HepG2 (cell line): ENCODE measurements around the gene TBL3. TPM values are rescaled to one million over a fixed set of nuclear protein-coding genes. Genes with fewer than 3 reads are reported as not detected.

Source experiments
- FLYWCH1 ChIP-seq: sonication (generic); formaldehyde crosslinking; IDR thresholded peaks from 2 replicates; pipeline ENCODE4 v1.8.1; 2023; ENCODE audit warnings: mild to moderate bottlenecking, missing genetic modification reagents
- KDM3A ChIP-seq: IDR thresholded peaks from 2 replicates; pipeline ENCODE4 v1.6.1; 2018; ENCODE audit warnings: low read depth, missing compliant biosample characterization
- KLF15 ChIP-seq: sonication (generic); formaldehyde crosslinking; IDR thresholded peaks from 2 replicates; pipeline ENCODE4 v1.8.1; 2023; ENCODE audit warnings: borderline replicate concordance, mild to moderate bottlenecking, inconsistent platforms, missing genetic modification reagents, mixed read lengths
- RAD21 ChIP-seq: fragments of 450-650 bp; formaldehyde crosslinking; IDR thresholded peaks from 2 replicates; pipeline ENCODE4 v1.5.0; 2020; ENCODE audit warnings: mild to moderate bottlenecking
- RBM22 ChIP-seq: fragments of 200-400 bp; formaldehyde crosslinking; optimal IDR thresholded peaks from 2 replicates; pipeline ENCODE3; 2017; ENCODE audit warnings: mild to moderate bottlenecking, low read length, moderate library complexity
- RXRA ChIP-seq: sonication (generic); formaldehyde crosslinking; IDR thresholded peaks from 2 replicates; pipeline ENCODE4 v1.5.1; 2020; ENCODE audit warnings: missing genetic modification reagents
- RXRB ChIP-seq: IDR thresholded peaks from 2 replicates; pipeline ENCODE4 v1.6.1; 2016; ENCODE audit warnings: borderline replicate concordance, missing genetic modification reagents, missing compliant biosample characterization
- SIN3B ChIP-seq: fragments of 150-350 bp; IDR thresholded peaks from 2 replicates; pipeline ENCODE4 v1.6.1; 2014; ENCODE audit warnings: low read length
- TMF1 ChIP-seq: sonication (generic); formaldehyde crosslinking; IDR thresholded peaks from 2 replicates; pipeline ENCODE4 v1.8.1; 2022; ENCODE audit warnings: low read depth, missing genetic modification reagents
- ZNF20 ChIP-seq: sonication (generic); formaldehyde crosslinking; IDR thresholded peaks from 2 replicates; pipeline ENCODE4 v1.4.0; 2020; ENCODE audit warnings: mild to moderate bottlenecking, moderate library complexity, missing genetic modification reagents
- ZNF326 ChIP-seq: sonication (generic); formaldehyde crosslinking; IDR thresholded peaks from 2 replicates; pipeline ENCODE4 v1.4.0; 2020; ENCODE audit warnings: missing genetic modification reagents, borderline replicate concordance
- ZNF616 ChIP-seq: sonication (generic); formaldehyde crosslinking; IDR thresholded peaks from 2 replicates; pipeline ENCODE4 v1.5.0; 2020; ENCODE audit warnings: low read depth, mild to moderate bottlenecking, missing genetic modification reagents
- polyA plus RNA-seq, 8 experiments: library from polyadenylated mRNA; depleted of rRNA in 3 of 8; stranded (reverse) in 7 of 8; unstranded in 1 of 8; fragments of >200 nt; fragmentation: Illumina TruSeq in 4 of 8; extraction: Trizol in 4 of 8; gene quantifications; 2 replicates each; pipeline versions ENCODE4 v1.2.1 to v1.2.3, GENCODE V29; 2011 to 2016; ENCODE audit warnings: low read depth in 4 of 8, missing spikeins in 1 of 8, mixed read lengths in 1 of 8; ENCODE audit not compliant: insufficient read depth in 1 of 8
- total RNA-seq, 5 experiments: library from RNA; depleted of rRNA; stranded (reverse); fragments of >200 nt; fragmentation: Illumina TruSeq; extraction: Trizol; gene quantifications; 2 replicates each; pipeline ENCODE4 v1.2.3, GENCODE V29; 2016; ENCODE audit warnings: low read depth in 1 of 5
- TF ChIP-seq, protein P1 (sequence below): sonication (generic); formaldehyde crosslinking; IDR thresholded peaks from 2 replicates; pipeline ENCODE4 v1.5.0; 2020; ENCODE audit warnings: mild to moderate bottlenecking, missing genetic modification reagents, borderline replicate concordance
- TF ChIP-seq, protein P2 (sequence below): sonication (generic); formaldehyde crosslinking; IDR thresholded peaks from 2 replicates; pipeline ENCODE4 v1.5.0; 2020; ENCODE audit warnings: missing genetic modification reagents
- TF ChIP-seq, protein P3 (sequence below): sonication (generic); formaldehyde crosslinking; IDR thresholded peaks from 2 replicates; pipeline ENCODE4 v1.4.0; 2020; ENCODE audit warnings: mild to moderate bottlenecking, missing genetic modification reagents
- TF ChIP-seq, protein P4 (sequence below): sonication (generic); formaldehyde crosslinking; IDR thresholded peaks from 2 replicates; pipeline ENCODE4 v1.4.0; 2020; ENCODE audit warnings: missing genetic modification reagents, mild to moderate bottlenecking, borderline replicate concordance

Gene TBL3
- total and polyA plus RNA-seq, 2 of the 13 experiments (the other 11 are each of a cell fraction or from before 2014, with no cell fraction given): 16.8 to 38.0 TPM

DNA sequence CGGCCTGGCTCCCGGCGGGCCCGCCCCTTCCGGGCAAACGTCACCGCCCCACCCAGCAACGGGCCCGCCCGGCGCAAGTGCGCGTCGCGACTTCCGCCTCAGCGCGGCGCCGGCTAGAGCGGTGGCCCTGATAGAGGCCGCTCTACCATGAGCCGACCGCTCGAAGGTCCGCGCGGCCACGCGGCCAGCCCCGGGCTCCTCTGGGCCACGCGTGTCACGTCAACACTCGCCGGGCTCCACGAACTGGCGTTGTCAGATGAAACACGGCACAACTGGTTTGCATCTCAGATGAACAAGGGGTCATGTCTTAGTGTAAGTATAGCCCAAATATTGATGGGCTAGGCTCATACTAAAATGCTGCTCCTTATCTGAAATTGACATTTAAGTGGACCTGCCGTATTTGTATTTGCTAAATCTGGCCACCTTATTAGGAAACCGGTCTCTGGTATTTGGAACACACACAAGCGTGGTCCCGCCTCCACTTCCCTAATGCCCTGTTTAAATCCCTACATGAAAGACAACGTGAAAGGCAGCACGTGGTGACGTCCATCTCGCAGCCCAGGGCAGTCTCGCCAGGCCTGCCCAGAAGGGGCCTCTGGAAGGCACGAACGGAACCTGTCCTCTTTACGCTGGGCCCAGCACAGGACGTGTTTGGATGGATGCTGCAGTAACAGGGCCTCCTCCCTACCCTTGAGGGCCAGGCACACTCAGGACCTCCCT lies 38.1 kb downstream of the TBL3 start, which contains the start of gene ZNF598 (continued):
- TF ChIP-seq RXRB (CRISPR knock-in tag) (peak; percentile 30; the same call in 1 of the 2 replicates), ZNF326 (CRISPR knock-in tag) (no peak), ZNF616 (peak; percentile 34; the same call in 1 of the 2 replicates), RBM22 (peak; percentile 40), KDM3A (CRISPR knock-in tag) (no peak), RXRA (peak; percentile 30), TMF1 (no peak), FLYWCH1 (CRISPR knock-in tag) (no peak), KLF15 (no peak), ZNF20 (CRISPR knock-in tag) (0 out of 2 replicates have a peak, but pooled peaks have one; percentile 60), SIN3B (0 out of 2 replicates have a peak, but pooled peaks have one; percentile 34), RAD21 (CRISPR knock-in tag) (peak; percentile 41; the same call in 1 of the 2 replicates)
- TF ChIP-seq, protein P1, sequence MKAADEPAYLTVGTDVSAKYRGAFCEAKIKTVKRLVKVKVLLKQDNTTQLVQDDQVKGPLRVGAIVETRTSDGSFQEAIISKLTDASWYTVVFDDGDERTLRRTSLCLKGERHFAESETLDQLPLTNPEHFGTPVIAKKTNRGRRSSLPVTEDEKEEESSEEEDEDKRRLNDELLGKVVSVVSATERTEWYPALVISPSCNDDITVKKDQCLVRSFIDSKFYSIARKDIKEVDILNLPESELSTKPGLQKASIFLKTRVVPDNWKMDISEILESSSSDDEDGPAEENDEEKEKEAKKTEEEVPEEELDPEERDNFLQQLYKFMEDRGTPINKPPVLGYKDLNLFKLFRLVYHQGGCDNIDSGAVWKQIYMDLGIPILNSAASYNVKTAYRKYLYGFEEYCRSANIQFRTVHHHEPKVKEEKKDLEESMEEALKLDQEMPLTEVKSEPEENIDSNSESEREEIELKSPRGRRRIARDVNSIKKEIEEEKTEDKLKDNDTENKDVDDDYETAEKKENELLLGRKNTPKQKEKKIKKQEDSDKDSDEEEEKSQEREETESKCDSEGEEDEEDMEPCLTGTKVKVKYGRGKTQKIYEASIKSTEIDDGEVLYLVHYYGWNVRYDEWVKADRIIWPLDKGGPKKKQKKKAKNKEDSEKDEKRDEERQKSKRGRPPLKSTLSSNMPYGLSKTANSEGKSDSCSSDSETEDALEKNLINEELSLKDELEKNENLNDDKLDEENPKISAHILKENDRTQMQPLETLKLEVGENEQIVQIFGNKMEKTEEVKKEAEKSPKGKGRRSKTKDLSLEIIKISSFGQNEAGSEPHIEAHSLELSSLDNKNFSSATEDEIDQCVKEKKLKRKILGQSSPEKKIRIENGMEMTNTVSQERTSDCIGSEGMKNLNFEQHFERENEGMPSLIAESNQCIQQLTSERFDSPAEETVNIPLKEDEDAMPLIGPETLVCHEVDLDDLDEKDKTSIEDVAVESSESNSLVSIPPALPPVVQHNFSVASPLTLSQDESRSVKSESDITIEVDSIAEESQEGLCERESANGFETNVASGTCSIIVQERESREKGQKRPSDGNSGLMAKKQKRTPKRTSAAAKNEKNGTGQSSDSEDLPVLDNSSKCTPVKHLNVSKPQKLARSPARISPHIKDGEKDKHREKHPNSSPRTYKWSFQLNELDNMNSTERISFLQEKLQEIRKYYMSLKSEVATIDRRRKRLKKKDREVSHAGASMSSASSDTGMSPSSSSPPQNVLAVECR (CRISPR knock-in tag): peak; percentile 91
- TF ChIP-seq, protein P2, sequence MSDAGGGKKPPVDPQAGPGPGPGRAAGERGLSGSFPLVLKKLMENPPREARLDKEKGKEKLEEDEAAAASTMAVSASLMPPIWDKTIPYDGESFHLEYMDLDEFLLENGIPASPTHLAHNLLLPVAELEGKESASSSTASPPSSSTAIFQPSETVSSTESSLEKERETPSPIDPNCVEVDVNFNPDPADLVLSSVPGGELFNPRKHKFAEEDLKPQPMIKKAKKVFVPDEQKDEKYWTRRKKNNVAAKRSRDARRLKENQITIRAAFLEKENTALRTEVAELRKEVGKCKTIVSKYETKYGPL (CRISPR knock-in tag): no peak
- TF ChIP-seq, protein P3, sequence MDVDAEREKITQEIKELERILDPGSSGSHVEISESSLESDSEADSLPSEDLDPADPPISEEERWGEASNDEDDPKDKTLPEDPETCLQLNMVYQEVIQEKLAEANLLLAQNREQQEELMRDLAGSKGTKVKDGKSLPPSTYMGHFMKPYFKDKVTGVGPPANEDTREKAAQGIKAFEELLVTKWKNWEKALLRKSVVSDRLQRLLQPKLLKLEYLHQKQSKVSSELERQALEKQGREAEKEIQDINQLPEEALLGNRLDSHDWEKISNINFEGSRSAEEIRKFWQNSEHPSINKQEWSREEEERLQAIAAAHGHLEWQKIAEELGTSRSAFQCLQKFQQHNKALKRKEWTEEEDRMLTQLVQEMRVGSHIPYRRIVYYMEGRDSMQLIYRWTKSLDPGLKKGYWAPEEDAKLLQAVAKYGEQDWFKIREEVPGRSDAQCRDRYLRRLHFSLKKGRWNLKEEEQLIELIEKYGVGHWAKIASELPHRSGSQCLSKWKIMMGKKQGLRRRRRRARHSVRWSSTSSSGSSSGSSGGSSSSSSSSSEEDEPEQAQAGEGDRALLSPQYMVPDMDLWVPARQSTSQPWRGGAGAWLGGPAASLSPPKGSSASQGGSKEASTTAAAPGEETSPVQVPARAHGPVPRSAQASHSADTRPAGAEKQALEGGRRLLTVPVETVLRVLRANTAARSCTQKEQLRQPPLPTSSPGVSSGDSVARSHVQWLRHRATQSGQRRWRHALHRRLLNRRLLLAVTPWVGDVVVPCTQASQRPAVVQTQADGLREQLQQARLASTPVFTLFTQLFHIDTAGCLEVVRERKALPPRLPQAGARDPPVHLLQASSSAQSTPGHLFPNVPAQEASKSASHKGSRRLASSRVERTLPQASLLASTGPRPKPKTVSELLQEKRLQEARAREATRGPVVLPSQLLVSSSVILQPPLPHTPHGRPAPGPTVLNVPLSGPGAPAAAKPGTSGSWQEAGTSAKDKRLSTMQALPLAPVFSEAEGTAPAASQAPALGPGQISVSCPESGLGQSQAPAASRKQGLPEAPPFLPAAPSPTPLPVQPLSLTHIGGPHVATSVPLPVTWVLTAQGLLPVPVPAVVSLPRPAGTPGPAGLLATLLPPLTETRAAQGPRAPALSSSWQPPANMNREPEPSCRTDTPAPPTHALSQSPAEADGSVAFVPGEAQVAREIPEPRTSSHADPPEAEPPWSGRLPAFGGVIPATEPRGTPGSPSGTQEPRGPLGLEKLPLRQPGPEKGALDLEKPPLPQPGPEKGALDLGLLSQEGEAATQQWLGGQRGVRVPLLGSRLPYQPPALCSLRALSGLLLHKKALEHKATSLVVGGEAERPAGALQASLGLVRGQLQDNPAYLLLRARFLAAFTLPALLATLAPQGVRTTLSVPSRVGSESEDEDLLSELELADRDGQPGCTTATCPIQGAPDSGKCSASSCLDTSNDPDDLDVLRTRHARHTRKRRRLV (CRISPR knock-in tag): 0 out of 2 replicates have a peak, but pooled peaks have one; percentile 26
- TF ChIP-seq, protein P4, sequence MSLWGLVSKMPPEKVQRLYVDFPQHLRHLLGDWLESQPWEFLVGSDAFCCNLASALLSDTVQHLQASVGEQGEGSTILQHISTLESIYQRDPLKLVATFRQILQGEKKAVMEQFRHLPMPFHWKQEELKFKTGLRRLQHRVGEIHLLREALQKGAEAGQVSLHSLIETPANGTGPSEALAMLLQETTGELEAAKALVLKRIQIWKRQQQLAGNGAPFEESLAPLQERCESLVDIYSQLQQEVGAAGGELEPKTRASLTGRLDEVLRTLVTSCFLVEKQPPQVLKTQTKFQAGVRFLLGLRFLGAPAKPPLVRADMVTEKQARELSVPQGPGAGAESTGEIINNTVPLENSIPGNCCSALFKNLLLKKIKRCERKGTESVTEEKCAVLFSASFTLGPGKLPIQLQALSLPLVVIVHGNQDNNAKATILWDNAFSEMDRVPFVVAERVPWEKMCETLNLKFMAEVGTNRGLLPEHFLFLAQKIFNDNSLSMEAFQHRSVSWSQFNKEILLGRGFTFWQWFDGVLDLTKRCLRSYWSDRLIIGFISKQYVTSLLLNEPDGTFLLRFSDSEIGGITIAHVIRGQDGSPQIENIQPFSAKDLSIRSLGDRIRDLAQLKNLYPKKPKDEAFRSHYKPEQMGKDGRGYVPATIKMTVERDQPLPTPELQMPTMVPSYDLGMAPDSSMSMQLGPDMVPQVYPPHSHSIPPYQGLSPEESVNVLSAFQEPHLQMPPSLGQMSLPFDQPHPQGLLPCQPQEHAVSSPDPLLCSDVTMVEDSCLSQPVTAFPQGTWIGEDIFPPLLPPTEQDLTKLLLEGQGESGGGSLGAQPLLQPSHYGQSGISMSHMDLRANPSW (CRISPR knock-in tag): no peak
